Astrocyte (in vitro differentiated cells and primary cell): Measurements from ENCODE around the gene CDR2L. TPM values are rescaled to one million over a fixed set of nuclear protein-coding genes. Genes with fewer than 3 reads are reported as not detected.
A peak's percentile ranks its signal among the peaks of the same experiment; 100 is the strongest.

Experiments used
- DNase-seq: peaks from one replicate; pipeline ENCODE4 v3.0.0-alpha.2; 2010; ENCODE audit warnings: low read depth
- FAIRE-seq: peaks from 2 replicates; lab custom pipeline; 2011; peaks lifted over from hg19 to GRCh38; lab: Jason Lieb, UNC
- H2AFZ ChIP-seq: 2 replicates; pipeline ENCODE4 v1.6.0; 2012; ENCODE audit warnings: low read depth, low read length, inconsistent platforms
- H3K27ac ChIP-seq: 2 replicates; pipeline ENCODE4 v1.5.1; 2011; ENCODE audit warnings: low read depth, low read length, inconsistent platforms
- H3K27me3 ChIP-seq: 2 replicates; pipeline ENCODE4 v1.6.0; 2011; ENCODE audit warnings: low read length, inconsistent platforms; ENCODE audit not compliant: insufficient read depth
- H3K36me3 ChIP-seq: 2 replicates; pipeline ENCODE4 v1.5.1; 2011; ENCODE audit warnings: low read length, inconsistent platforms; ENCODE audit not compliant: insufficient read depth
- H3K4me1 ChIP-seq: 2 replicates; pipeline ENCODE4 v1.5.1; 2011; ENCODE audit warnings: low read length, inconsistent platforms; ENCODE audit not compliant: insufficient read depth
- H3K4me2 ChIP-seq: 2 replicates; pipeline ENCODE4 v1.6.0; 2012; ENCODE audit warnings: low read length, inconsistent platforms
- H3K4me3 ChIP-seq: 2 replicates; pipeline ENCODE4 v1.5.1; 2011; ENCODE audit warnings: low read depth, mild to moderate bottlenecking, low read length, inconsistent platforms; ENCODE audit not compliant: insufficient read depth
- H3K79me2 ChIP-seq: 2 replicates; pipeline ENCODE4 v1.6.0; 2012; ENCODE audit warnings: mild to moderate bottlenecking, low read length, inconsistent platforms; ENCODE audit not compliant: insufficient read depth
- H3K9ac ChIP-seq: 2 replicates; pipeline ENCODE4 v1.6.0; 2012; ENCODE audit warnings: mild to moderate bottlenecking, low read length, inconsistent platforms
- H3K9me3 ChIP-seq: 2 replicates; pipeline ENCODE4 v1.5.1; 2012; ENCODE audit warnings: low read depth, mild to moderate bottlenecking, low read length, inconsistent platforms; ENCODE audit not compliant: insufficient read depth
- H4K20me1 ChIP-seq: 2 replicates; pipeline ENCODE4 v1.6.0; 2012; ENCODE audit warnings: low read length, inconsistent platforms; ENCODE audit not compliant: insufficient read depth
- H3K27ac Mint-ChIP-seq: one replicate; pipeline ENCODE4 v1.8.0; 2021; ENCODE audit warnings: mild to moderate bottlenecking, mixed read lengths; ENCODE audit not compliant: unreplicated experiment
- H3K27me3 Mint-ChIP-seq: one replicate; pipeline ENCODE4 v1.8.0; 2021; ENCODE audit warnings: low read depth, mixed read lengths; ENCODE audit not compliant: unreplicated experiment
- H3K36me3 Mint-ChIP-seq: one replicate; pipeline ENCODE4 v1.8.0; 2021; ENCODE audit warnings: low read depth, mixed read lengths; ENCODE audit not compliant: unreplicated experiment
- H3K4me1 Mint-ChIP-seq: one replicate; pipeline ENCODE4 v1.8.0; 2021; ENCODE audit warnings: low read depth, mixed read lengths; ENCODE audit not compliant: unreplicated experiment
- H3K4me3 Mint-ChIP-seq: one replicate; pipeline ENCODE4 v1.8.0; 2021; ENCODE audit warnings: mild to moderate bottlenecking, moderate library complexity, mixed read lengths; ENCODE audit not compliant: unreplicated experiment
- H3K9me3 Mint-ChIP-seq: one replicate; pipeline ENCODE4 v1.8.0; 2021; ENCODE audit warnings: mild to moderate bottlenecking, mixed read lengths; ENCODE audit not compliant: unreplicated experiment
- CTCF ChIP-seq: IDR thresholded peaks from 2 replicates; pipeline ENCODE4 v1.5.1; 2011; ENCODE audit warnings: low read depth, mild to moderate bottlenecking, inconsistent platforms, low read length, moderate library complexity; ENCODE audit not compliant: insufficient read depth
- EZH2 ChIP-seq: IDR thresholded peaks from 2 replicates; pipeline ENCODE4 v1.6.1; 2012; ENCODE audit warnings: mild to moderate bottlenecking, low read length, inconsistent platforms; ENCODE audit not compliant: insufficient read depth
- total RNA-seq: library from RNA; stranded (reverse); gene quantifications from 2 replicates; pipeline ENCODE4 v1.2.1, GENCODE V29; 2021

CDR2L gene
- total RNA-seq, 1 donor from 2014 or later: 59.1 TPM

- no peaks in the 10 kb centered on the region for H3K27me3 Mint-ChIP-seq
- peaks cover 12% of the 10 kb centered on the region for H3K36me3 Mint-ChIP-seq
- H3K9ac ChIP-seq: no peak overlapping the region
- no peaks in the 10 kb centered on the region for H3K9me3 Mint-ChIP-seq
- H4K20me1 ChIP-seq: peaks cover 78% of the 10 kb centered on the region
- no peak overlapping the region for H3K27ac Mint-ChIP-seq
- H3K9me3 ChIP-seq: no peaks in the 10 kb centered on the region
- TF ChIP-seq CTCF (no peak), EZH2 (no peak)
- FAIRE-seq (no peak), DNase-seq (peak; percentile 77)
- H3K27me3 ChIP-seq: no peaks in the 10 kb centered on the region
- peaks cover 70% of the 10 kb centered on the region for H3K79me2 ChIP-seq
- no peak overlapping the region for H3K4me3 ChIP-seq
- no peak overlapping the region for H3K4me2 ChIP-seq
- no peak overlapping the region for H2AFZ ChIP-seq
- peaks cover 10% of the 10 kb centered on the region for H3K4me1 ChIP-seq
- no peak overlapping the region for H3K4me3 Mint-ChIP-seq
- H3K36me3 ChIP-seq: peaks cover 6% of the 10 kb centered on the region
- peaks cover 29% of the 10 kb centered on the region for H3K4me1 Mint-ChIP-seq
- H3K27ac ChIP-seq: peak overlapping the region; percentile 26
Measured at GRCh38 chr17:74994440-74994839, 7.0 kb downstream of the CDR2L start.

GRCh38 chr17:74995847-74996246 is 8.4 kb downstream of the CDR2L start:
- H3K79me2 ChIP-seq: peaks cover 61% of the 10 kb centered on the region
- no peak for TF ChIP-seq EZH2
- TF ChIP-seq CTCF: no peak
- no peak overlapping the region for H2AFZ ChIP-seq
- H3K4me3 Mint-ChIP-seq: no peak overlapping the region
- no peaks in the 10 kb centered on the region for H3K9me3 Mint-ChIP-seq
- no peak overlapping the region for H3K27ac ChIP-seq
- no peaks in the 10 kb centered on the region for H3K27me3 Mint-ChIP-seq
- H3K4me3 ChIP-seq: no peak overlapping the region
- peaks cover 6% of the 10 kb centered on the region for H3K36me3 ChIP-seq
- peaks cover 7% of the 10 kb centered on the region for H3K4me1 ChIP-seq
- no peak overlapping the region for H3K27ac Mint-ChIP-seq
- no peak overlapping the region for H3K9ac ChIP-seq
- peaks cover 25% of the 10 kb centered on the region for H3K4me1 Mint-ChIP-seq
- no peak overlapping the region for H3K4me2 ChIP-seq
- no peaks in the 10 kb centered on the region for H3K9me3 ChIP-seq
- peaks cover 12% of the 10 kb centered on the region for H3K36me3 Mint-ChIP-seq
- FAIRE-seq: no peak
- peaks cover 67% of the 10 kb centered on the region for H4K20me1 ChIP-seq
- DNase-seq: no peak
- no peaks in the 10 kb centered on the region for H3K27me3 ChIP-seq

GRCh38 chr17:74998783-74999182 is 11.4 kb downstream of the CDR2L start:
- FAIRE-seq: no peak
- no peak overlapping the region for H3K9ac ChIP-seq
- no peak overlapping the region for H2AFZ ChIP-seq
- peaks cover 5% of the 10 kb centered on the region for H3K4me1 ChIP-seq
- Mint-ChIP-seq H3K4me3 (no peak overlapping the region), H3K9me3 (no peaks in the 10 kb centered on the region), H3K27me3 (no peaks in the 10 kb centered on the region), H3K36me3 (peaks cover 19% of the 10 kb centered on the region), H3K4me1 (peaks cover 14% of the 10 kb centered on the region), H3K27ac (no peak overlapping the region)
- peaks cover 37% of the 10 kb centered on the region for H3K79me2 ChIP-seq
- peaks cover 10% of the 10 kb centered on the region for H3K36me3 ChIP-seq
- H3K4me3 ChIP-seq: no peak overlapping the region
- DNase-seq: no peak
- H3K27ac ChIP-seq: no peak overlapping the region
- no peak for TF ChIP-seq EZH2
- TF ChIP-seq CTCF: no peak
- H3K9me3 ChIP-seq: no peaks in the 10 kb centered on the region
- no peaks in the 10 kb centered on the region for H3K27me3 ChIP-seq
- H3K4me2 ChIP-seq: no peak overlapping the region
- peaks cover 54% of the 10 kb centered on the region for H4K20me1 ChIP-seq
